Common myeloid progenitor, CD34-positive (primary cell): ENCODE results near the gene ST13.
A peak's percentile ranks its signal among the peaks of the same experiment; 100 is the strongest.
"Not testable (repeated sequence)": the region's sequence is repeated elsewhere in the genome, so short reads cannot be mapped to it uniquely, and the experiment has no call there.

Experiments used
- CTCF ChIA-PET: fragments of 350-600 bp; sonication (Branson Sonifier 250); formaldehyde crosslinking; loops from one replicate; lab custom pipeline; 2021; ENCODE audit warnings: antibody characterized with exemption; lab: Charles Lee
- POLR2A ChIA-PET: fragments of 350-600 bp; sonication (Branson Sonifier 250); formaldehyde crosslinking; loops from one replicate; lab custom pipeline; 2021; ENCODE audit warnings: antibody characterized with exemption; lab: Charles Lee
- DNase-seq, 3 donors: peaks; one replicate each; pipeline versions ENCODE4 v3.0.0 to v3.0.0-alpha.2; 2013
- H3K27ac ChIP-seq, 2 experiments: 1 replicate in 1 of 2; 2 replicates in 1 of 2; pipeline ENCODE4 v1.7.0; 2013; ENCODE audit warnings: inconsistent platforms in 2 of 2, low read length in 2 of 2, mild to moderate bottlenecking in 2 of 2, low read depth in 1 of 2, moderate library complexity in 1 of 2; ENCODE audit not compliant: severe bottlenecking in 2 of 2, insufficient read depth in 1 of 2, poor library complexity in 1 of 2
- H3K27me3 ChIP-seq, 5 experiments: replicated peaks in 2 of 5; 1 replicate in 3 of 5; 2 replicates in 2 of 5; pipeline versions ENCODE4 v1.6.1 to v1.7.0; 2013; ENCODE audit warnings: low read length in 4 of 5, mild to moderate bottlenecking in 2 of 5, moderate library complexity in 2 of 5, inconsistent platforms in 1 of 5; ENCODE audit not compliant: insufficient read depth in 5 of 5, control insufficient read depth in 4 of 5
- H3K36me3 ChIP-seq, 4 experiments: 1 replicate in 2 of 4; 2 replicates in 2 of 4; pipeline versions ENCODE4 v1.6.1 to v1.7.0; 2013; ENCODE audit warnings: low read length in 3 of 4, control low read depth in 1 of 4, mild to moderate bottlenecking in 1 of 4; ENCODE audit not compliant: control insufficient read depth in 4 of 4, insufficient read depth in 4 of 4
- H3K4me1 ChIP-seq, 4 experiments: 1 replicate in 3 of 4; 2 replicates in 1 of 4; pipeline versions ENCODE4 v1.6.1 to v1.7.1; 2013; ENCODE audit warnings: low read length in 3 of 4, mild to moderate bottlenecking in 3 of 4, control low read depth in 1 of 4, inconsistent platforms in 1 of 4, moderate library complexity in 1 of 4; ENCODE audit not compliant: control insufficient read depth in 4 of 4, insufficient read depth in 4 of 4; ENCODE audit errors: control extremely low read depth in 1 of 4
- H3K4me3 ChIP-seq, 7 experiments: 1 replicate in 4 of 7; 2 replicates in 3 of 7; pipeline versions ENCODE4 v1.5.1 to v1.7.0; 2013; ENCODE audit warnings: mild to moderate bottlenecking in 7 of 7, low read length in 6 of 7, moderate library complexity in 6 of 7, inconsistent platforms in 2 of 7, low read depth in 2 of 7, control low read depth in 1 of 7; ENCODE audit not compliant: insufficient read depth in 4 of 7, control insufficient read depth in 1 of 7; ENCODE audit errors: extremely low read depth in 1 of 7
- H3K9me3 ChIP-seq, 5 experiments: 1 replicate in 4 of 5; 2 replicates in 1 of 5; pipeline versions ENCODE4 v1.6.1 to v1.7.1; 2013; ENCODE audit warnings: low read length in 4 of 5, mild to moderate bottlenecking in 2 of 5, inconsistent platforms in 1 of 5, low read depth in 1 of 5, moderate library complexity in 1 of 5; ENCODE audit not compliant: control insufficient read depth in 4 of 5, insufficient read depth in 2 of 5; ENCODE audit errors: control extremely low read depth in 1 of 5
- WGBS: methylation state at CpG from one replicate; pipeline ENCODE4 v1.1.5; 2013; ENCODE audit not compliant: insufficient coverage; 5-methylcytosine and 5-hydroxymethylcytosine counted together

Gene ST13

GRCh38 chr22:40826292-40826691 is 30.1 kb downstream of the ST13 start:
- H3K27ac ChIP-seq, CTCF ChIA-PET, H3K4me3 ChIP-seq, H3K4me1 ChIP-seq, H3K27me3 ChIP-seq, DNase-seq, POLR2A ChIA-PET, H3K9me3 ChIP-seq: not testable (repeated sequence)
- peaks cover 13 to 47% (median 29%) of the 10 kb centered on the region in 4 experiments for H3K36me3 ChIP-seq
- no CpG with 5 or more reads among the region's 2 CpGs for WGBS

GRCh38 chr22:40823426-40823825 is 33.0 kb downstream of the ST13 start:
- Histone ChIP-seq H3K27ac (no peak overlapping the region), H3K9me3 (no peaks in the 10 kb centered on the region), H3K36me3 (peaks cover 4 to 31% (median 13%) of the 10 kb centered on the region in 4 experiments), H3K27me3 (no peaks in the 10 kb centered on the region), H3K4me1 (peaks cover 6 to 15% (median 10%) of the 10 kb centered on the region in 4 experiments), H3K4me3 (no peak overlapping the region)
- WGBS: 100% methylated on average over 1 of the region's 1 CpG
- ChIA-PET POLR2A (no interaction called here), CTCF (interaction anchor here (0.6 to 1.2 kb wide), 2 partner anchors 9 to 59 kb away, joined by 3 read pairs; no protein-coding TSS in a partner anchor)
- no peak for DNase-seq

- H3K4me3 ChIP-seq: peak overlapping the region; percentile 46 to 98 (median 93)
- 0% methylated on average over 1 of the region's 4 CpGs for WGBS
- no peaks in the 10 kb centered on the region for H3K9me3 ChIP-seq
- H3K36me3 ChIP-seq: peaks cover 0 to 18% (median 4%) of the 10 kb centered on the region in 4 experiments
- CTCF ChIA-PET: interaction anchor here (1.3 kb wide), 1 partner anchor 37 kb away, joined by 3 read pairs; the partner anchor contains the start of genes ST13 and XPNPEP3
- POLR2A ChIA-PET: no interaction called here
- no peaks in the 10 kb centered on the region for H3K27me3 ChIP-seq
- peak; percentile 43 to 71 (median 65) for DNase-seq
- peak overlapping the region; percentile 54 to 74 for H3K27ac ChIP-seq
- H3K4me1 ChIP-seq: peaks cover 10 to 33% (median 26%) of the 10 kb centered on the region in 4 experiments
These were observed 36.8 kb downstream of the ST13 start for GRCh38 chr22:40819599-40820140.

GRCh38 chr22:40818747-40819598 is 37.5 kb downstream of the ST13 start, which contains the start of gene SLC25A17:
SLC25A17 (minus strand) TSS chr22:40819346; CDS start chr22:40819248, 98 bp downstream.
- peaks cover 10 to 33% (median 26%) of the 10 kb centered on the region in 4 experiments for H3K4me1 ChIP-seq
- H3K27ac ChIP-seq: peak within 1 kb of the TSS; percentile 64 to 79
- ChIA-PET CTCF (interaction anchor here (1.3 to 1.4 kb wide), 2 partner anchors 14 to 38 kb away, joined by 3 read pairs; partner anchors contain the start of genes ST13 and XPNPEP3), POLR2A (no interaction called here)
- no peaks in the 10 kb centered on the region for H3K27me3 ChIP-seq
- H3K9me3 ChIP-seq: no peaks in the 10 kb centered on the region
- DNase-seq: peak; percentile 84 to 88 (median 87)
- under 1% methylated on average over 48 of the region's 61 CpGs for WGBS
- H3K4me3 ChIP-seq: peak within 1 kb of the TSS; percentile 46 to 98 (median 93)
- H3K36me3 ChIP-seq: peaks cover 0 to 14% (median 6%) of the 10 kb centered on the region in 4 experiments

- Histone ChIP-seq H3K4me3 (peak overlapping the region in 6 of 7 experiments; percentile 72 to 98 (median 93)), H3K27me3 (no peaks in the 10 kb centered on the region), H3K4me1 (peaks cover 10 to 33% (median 26%) of the 10 kb centered on the region in 4 experiments), H3K27ac (peak overlapping the region in 1 of 2 experiments; percentile 79), H3K9me3 (no peaks in the 10 kb centered on the region), H3K36me3 (peaks cover 0 to 9% (median 3%) of the 10 kb centered on the region in 4 experiments)
- 13% methylated on average over 12 of the region's 14 CpGs for WGBS
- POLR2A ChIA-PET: no interaction called here
- DNase-seq: peak; percentile 14 to 67 (median 60)
- CTCF ChIA-PET: interaction anchor here (1.0 to 1.5 kb wide), 4 partner anchors 10 to 81 kb away, joined by 3 to 5 read pairs (median 4); partner anchors contain the start of genes ST13 and XPNPEP3
These were observed 38.2 kb downstream of the ST13 start for GRCh38 chr22:40818192-40818746.

GRCh38 chr22:40817737-40818136 is 38.7 kb downstream of the ST13 start:
- Histone ChIP-seq H3K27ac (peak overlapping the region in 1 of 2 experiments; percentile 32), H3K36me3 (peaks cover 0 to 9% (median under 1%) of the 10 kb centered on the region in 4 experiments), H3K4me3 (peak overlapping the region in 2 of 7 experiments; percentile 93 to 98), H3K27me3 (no peaks in the 10 kb centered on the region), H3K9me3 (no peaks in the 10 kb centered on the region), H3K4me1 (peaks cover 10 to 33% (median 26%) of the 10 kb centered on the region in 4 experiments)
- peak in 1 of 3 donors; percentile 10 for DNase-seq
- ChIA-PET POLR2A (interaction anchor here (0.8 kb wide), 1 partner anchor 23 kb away, joined by 3 read pairs; no protein-coding TSS in a partner anchor), CTCF (interaction anchor here (0.9 to 1.5 kb wide), 5 partner anchors 9 to 81 kb away, joined by 3 to 5 read pairs (median 3); no protein-coding TSS in a partner anchor)
- 98% methylated on average over 4 of the region's 4 CpGs for WGBS
